Epithelial cell of esophagus (primary cell): Measurements from ENCODE around the gene MINK1.
A peak's percentile ranks its signal among the peaks of the same experiment; 100 is the strongest.

Source experiments
- DNase-seq: peaks from one replicate; pipeline ENCODE4 v3.0.0; 2010; ENCODE audit warnings: low read depth
- H3K4me3 ChIP-seq: 2 replicates; pipeline ENCODE4 v1.5.1; 2011; ENCODE audit warnings: mild to moderate bottlenecking, low read length, control low read depth
- CTCF ChIP-seq: IDR thresholded peaks from 2 replicates; pipeline ENCODE4 v1.5.1; 2011; ENCODE audit warnings: low read depth, mild to moderate bottlenecking, low read length, control low read depth, inconsistent platforms; ENCODE audit not compliant: insufficient read depth; ENCODE audit errors: missing control alignments

MINK1 gene

GRCh38 chr17:4896332-4897197 lies 63.4 kb downstream of the MINK1 start:
- peak; percentile 5 for TF ChIP-seq CTCF
- DNase-seq = no peak
- H3K4me3 ChIP-seq = no peak overlapping the region

GRCh38 chr17:4897198-4897687 lies 64.1 kb downstream of the MINK1 start:
- DNase-seq = no peak
- no peak for TF ChIP-seq CTCF
- no peak overlapping the region for H3K4me3 ChIP-seq

- no peak for DNase-seq
- no peak overlapping the region for H3K4me3 ChIP-seq
- no peak for TF ChIP-seq CTCF
These were observed 64.6 kb downstream of the MINK1 start for GRCh38 chr17:4897785-4898184.

- H3K4me3 ChIP-seq = no peak overlapping the region
- no peak for TF ChIP-seq CTCF
- no peak for DNase-seq
These were observed 65.2 kb downstream of the MINK1 start for GRCh38 chr17:4898351-4898750.

GRCh38 chr17:4898927-4899326 lies 65.8 kb downstream of the MINK1 start:
- DNase-seq = no peak
- no peak overlapping the region for H3K4me3 ChIP-seq
- no peak for TF ChIP-seq CTCF

GRCh38 chr17:4899341-4900230 lies 66.4 kb downstream of the MINK1 start, which contains the start of gene C17orf107:
Gene C17orf107 (plus strand): TSS chr17:4899536. CDS start chr17:4899763, 227 bp downstream.
- DNase-seq = peak; percentile 89
- no peak for TF ChIP-seq CTCF
- H3K4me3 ChIP-seq = peak within 1 kb of the TSS; percentile 38
